ENCODE results near the gene ARHGAP24.

- no peak for TF ChIP-seq CBX5 (IDR thresholded peaks at IDR 0.05; ENCODE audit: low read depth)
- no peak for TF ChIP-seq EZH2 (IDR thresholded peaks at IDR 0.05; ENCODE audit: borderline replicate concordance, control insufficient read depth, low read depth, low read length)
- TF ChIP-seq POLR2AphosphoS2 (IDR thresholded peaks at IDR 0.05; ENCODE audit: low read depth, low read length): no peak
- TF ChIP-seq CTCF (IDR thresholded peaks at IDR 0.05 in 2 of 3, conservative IDR thresholded peaks at IDR 0.05 in 1 of 3; ENCODE audit: control insufficient read depth in 2 of 3, extremely low read depth in 1 of 3, insufficient read depth in 1 of 3, low read depth in 3 of 3, low read length in 3 of 3): no peak
- TF ChIP-seq SKIL (IDR thresholded peaks at IDR 0.05; ENCODE audit: low read depth, poor library complexity, severe bottlenecking): no peak
- no peak for TF ChIP-seq NFIC (IDR thresholded peaks at IDR 0.05; ENCODE audit: low read depth, low read length)
- TF ChIP-seq E4F1 (IDR thresholded peaks at IDR 0.05; ENCODE audit: borderline replicate concordance, partially characterized antibody): no peak
- TF ChIP-seq ASH2L (IDR thresholded peaks at IDR 0.05; ENCODE audit: borderline replicate concordance, low read depth): no peak
- TF ChIP-seq SREBF1 (IDR thresholded peaks at IDR 0.05; ENCODE audit: low read length): no peak
- TF ChIP-seq ZBTB4 (CRISPR knock-in tag; IDR thresholded peaks at IDR 0.05): no peak
- TF ChIP-seq ELK1 (IDR thresholded peaks at IDR 0.05; ENCODE audit: low read depth, low read length): no peak
- no peak for TF ChIP-seq POLR2A (IDR thresholded peaks at IDR 0.05; ENCODE audit: low read depth, low read length)
- TF ChIP-seq ZNF207 (IDR thresholded peaks at IDR 0.05; ENCODE audit: borderline replicate concordance): no peak
- TF ChIP-seq RFX5 (IDR thresholded peaks at IDR 0.05; ENCODE audit: low read depth, low read length): no peak
Measured at GRCh38 chr4:86034616-86035015, 559.7 kb downstream of the ARHGAP24 start.
